Brain pericyte (primary cell): Measurements from ENCODE around the gene EGFL7.

Source experiments
- DNase-seq: peaks from one replicate; pipeline ENCODE4 v3.0.0-alpha.2; 2012; ENCODE audit warnings: low read depth, low spot score

The EGFL7 gene

DNA sequence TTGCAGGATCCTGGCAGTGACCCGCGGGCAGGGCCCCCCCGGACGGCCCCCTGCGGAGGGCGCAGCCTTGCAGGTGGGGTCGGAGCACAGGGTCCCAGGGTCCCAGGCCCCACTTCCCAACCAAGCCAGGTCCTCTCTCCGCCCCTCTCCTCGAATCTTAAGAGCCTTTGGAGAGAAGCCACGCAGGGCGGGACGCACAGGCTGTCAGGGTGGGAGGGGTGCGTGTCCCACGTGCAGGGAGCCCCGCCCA is 18.4 kb upstream of the EGFL7 start:
- no peak for DNase-seq

DNA sequence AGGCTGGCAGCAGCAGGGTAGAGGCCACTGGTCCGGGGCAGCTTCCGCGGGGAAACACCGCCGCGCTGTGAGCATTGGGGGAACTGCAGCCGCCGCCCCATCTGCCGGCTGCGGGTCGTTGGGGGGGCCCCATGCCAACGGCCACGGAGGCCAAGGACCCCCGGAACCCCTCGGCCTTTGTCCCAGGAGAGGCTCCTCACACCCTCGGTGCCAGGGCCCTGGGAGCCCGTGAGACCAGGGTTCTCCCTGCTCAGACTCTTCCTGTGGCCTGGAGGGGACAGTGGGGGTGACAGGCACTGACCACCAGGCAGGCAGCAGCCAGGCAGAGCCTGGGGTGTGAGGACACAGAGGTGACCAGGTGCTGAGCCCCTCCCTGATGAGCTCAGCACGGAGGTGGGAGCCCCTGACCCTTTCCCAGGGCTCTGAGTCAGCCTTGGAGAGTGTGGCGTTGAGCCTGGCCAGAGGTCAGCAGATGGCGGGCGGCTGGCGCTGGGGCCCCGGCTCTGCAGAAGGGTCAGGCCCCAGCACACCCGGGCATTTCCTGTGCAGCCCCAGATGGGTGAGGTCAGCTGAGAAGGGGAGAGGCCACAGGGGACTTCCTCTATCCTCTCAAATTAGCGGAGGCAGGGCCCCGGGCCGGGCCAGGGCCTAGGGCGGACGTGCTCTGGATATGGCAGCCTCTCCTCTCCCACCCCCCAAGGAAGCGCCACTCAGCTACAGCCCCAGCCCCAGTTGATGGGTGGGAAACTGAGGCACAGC is 17.9 kb upstream of the EGFL7 start:
- DNase-seq: no peak

- DNase-seq: no peak
These were observed 17.3 kb upstream of the EGFL7 start for GRCh38 chr9:136645352-136645902.

GRCh38 chr9:136645903-136646754 is 16.6 kb upstream of the EGFL7 start:
- no peak for DNase-seq

DNA sequence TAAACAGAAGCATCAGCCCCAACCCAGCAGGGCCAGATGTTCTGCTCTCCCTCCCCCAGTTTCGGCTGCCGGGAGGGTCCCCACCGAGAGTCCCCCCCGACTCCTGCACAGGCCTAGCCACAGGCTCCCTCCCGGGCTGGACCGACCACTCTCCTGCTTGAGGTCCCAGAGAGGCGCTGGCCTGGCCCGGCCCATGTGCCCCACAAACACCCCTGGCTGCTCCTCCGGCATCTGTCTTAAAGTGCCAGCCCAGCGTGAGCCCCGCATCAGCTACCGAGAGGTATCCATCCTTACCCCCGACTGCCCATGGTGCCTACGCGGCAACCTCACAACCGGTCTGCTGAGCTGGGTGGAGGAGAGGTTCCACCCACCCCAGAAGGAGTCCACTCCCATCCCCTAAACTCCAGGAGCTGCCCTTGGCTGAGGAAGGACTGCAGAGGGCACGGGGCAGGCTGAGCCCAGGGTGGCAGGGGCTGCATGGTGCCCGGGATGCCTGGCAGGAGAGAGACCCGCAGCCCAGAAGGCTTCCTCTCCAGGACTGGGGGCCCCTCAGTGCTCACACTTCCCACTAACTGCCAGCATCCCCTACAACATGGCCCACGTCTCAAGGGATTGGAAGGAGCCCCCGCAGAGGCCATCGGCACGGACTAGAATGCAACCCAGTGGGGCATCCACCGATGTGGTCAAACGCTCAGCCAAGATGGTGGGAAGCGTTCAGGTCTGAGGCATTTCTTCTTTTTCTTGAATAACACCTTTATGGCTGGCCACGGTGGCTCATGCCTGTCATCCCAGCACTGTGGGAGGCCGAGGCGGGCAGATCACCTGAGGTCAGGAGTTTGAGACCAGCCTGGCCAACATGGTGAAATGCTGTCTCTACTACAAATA is 15.6 kb upstream of the EGFL7 start:
- no peak for DNase-seq

DNA sequence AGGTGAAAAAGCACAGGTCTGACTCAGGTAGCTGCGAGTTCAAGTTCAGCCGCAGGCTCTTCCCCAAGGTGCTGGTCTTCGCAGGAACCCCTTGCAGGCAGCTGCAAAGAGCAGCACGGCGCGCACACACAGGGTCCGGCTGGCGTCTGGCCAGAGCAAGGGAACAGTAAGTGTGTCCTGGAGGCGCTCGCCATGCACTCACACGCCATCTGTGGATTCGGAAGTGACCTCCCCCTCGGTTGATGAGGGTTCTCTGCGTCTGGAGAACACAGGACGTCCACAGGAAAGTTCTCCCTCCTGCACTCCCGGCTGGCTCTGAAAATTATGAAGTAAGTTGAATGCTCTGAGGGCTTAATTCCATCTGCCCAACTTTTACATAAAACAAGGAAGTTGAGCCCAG is 14.0 kb upstream of the EGFL7 start:
- no peak for DNase-seq

DNA sequence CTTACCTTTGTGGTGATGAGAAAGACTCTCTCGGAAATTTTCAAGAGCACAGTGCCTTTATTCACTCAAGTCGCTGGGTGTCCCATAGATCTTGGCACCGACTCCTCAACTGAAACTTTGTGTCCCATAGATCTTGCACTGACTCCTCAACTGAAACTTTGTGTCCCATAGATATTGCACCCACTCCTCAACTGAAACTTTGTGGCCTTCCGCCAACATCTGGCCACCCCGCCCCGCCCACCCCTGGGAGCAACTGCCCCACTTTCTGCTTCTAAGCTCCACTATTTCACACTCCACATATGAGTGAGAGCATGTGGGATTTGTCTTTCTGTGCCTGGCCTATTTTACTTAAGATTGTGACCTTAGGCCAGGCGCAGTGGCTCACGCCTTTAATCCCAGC is 12.7 kb upstream of the EGFL7 start:
- DNase-seq: no peak

- no peak for DNase-seq
These were observed 12.1 kb upstream of the EGFL7 start for GRCh38 chr9:136650648-136651047.

DNA sequence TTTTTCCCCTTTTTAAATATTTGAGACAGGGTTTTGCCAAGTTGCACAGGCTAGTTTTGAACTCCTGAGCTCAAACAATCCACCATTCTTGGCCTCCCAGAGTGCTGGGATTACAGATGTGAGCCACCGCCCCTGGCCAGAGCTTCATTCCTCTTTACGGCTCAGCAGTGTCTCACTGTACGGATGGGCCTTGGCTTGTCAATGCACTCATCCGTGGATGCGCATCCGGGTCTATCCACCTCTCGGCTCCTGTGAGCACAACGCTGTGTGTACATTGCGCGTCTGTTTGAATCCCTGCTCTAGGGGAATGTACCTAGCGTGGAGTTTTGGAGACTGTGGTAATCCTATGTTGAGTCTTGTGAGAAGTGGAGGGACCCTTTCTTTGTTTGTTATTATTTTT is 10.9 kb upstream of the EGFL7 start:
- DNase-seq: no peak

- no peak for DNase-seq
These were observed 9.2 kb upstream of the EGFL7 start for GRCh38 chr9:136653323-136654079.

DNA sequence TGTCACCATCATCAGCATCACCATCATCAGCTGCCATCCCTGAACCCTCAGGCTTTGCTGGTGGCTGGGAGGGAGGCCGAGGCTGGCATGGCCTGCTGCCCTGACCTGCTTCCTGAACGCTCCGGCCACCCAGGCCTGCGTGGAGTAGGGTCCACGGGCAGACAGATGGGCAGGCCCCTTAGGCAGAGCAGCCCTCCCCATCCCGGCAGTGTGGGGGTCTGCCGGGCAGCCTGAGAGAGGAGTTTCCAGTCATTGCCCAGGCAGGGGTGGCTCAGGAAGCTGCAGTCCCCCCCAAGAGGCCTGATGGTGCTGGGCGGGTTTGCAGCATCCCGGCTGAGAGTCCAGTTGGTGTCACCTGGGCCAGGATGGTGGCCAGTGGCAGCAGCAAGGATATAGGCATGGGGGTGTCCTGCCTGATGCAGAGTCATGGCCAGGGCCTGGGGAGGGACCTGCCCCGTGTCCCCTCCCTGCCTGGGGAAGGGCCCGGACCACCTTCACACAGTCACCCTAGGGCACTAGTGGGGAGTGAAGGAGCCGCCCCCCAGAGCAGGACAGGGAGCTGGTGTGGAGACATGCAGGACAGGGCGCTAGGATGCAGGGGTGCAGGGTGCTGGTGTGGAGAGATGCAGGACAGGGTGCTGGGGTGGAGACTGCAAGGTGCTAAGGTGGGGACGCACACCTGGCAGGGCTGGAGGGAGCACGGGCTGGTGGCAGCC is 7.7 kb upstream of the EGFL7 start:
- DNase-seq: no peak

GRCh38 chr9:136655536-136656182 is 7.1 kb upstream of the EGFL7 start:
- no peak for DNase-seq

DNA sequence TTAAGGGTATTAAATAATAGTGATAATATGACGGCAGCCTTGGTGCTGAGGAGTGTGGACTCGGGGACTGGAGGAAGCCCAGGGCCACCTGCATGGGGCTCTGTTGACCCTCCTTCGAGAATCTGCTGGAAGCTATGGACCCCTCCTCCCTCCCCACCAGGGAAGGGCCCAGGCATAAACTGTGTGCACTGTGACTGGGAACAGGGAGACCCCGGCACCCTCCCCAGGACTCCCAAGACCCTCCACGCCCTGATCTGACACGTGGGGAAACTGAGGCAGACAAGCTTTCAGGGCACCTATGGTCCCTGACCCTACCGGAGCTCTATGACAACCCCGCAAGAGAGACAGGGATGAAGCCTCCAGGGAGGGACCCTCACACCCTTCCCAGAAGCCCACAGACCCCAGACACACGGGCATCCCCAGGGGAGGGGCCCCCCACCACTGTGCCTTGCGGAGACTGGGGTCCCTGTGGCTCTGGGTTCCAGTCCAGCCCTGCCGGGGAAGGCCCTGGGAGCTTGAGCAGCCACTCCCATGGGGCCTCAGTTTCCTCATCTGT is 6.5 kb upstream of the EGFL7 start:
- DNase-seq: no peak

DNA sequence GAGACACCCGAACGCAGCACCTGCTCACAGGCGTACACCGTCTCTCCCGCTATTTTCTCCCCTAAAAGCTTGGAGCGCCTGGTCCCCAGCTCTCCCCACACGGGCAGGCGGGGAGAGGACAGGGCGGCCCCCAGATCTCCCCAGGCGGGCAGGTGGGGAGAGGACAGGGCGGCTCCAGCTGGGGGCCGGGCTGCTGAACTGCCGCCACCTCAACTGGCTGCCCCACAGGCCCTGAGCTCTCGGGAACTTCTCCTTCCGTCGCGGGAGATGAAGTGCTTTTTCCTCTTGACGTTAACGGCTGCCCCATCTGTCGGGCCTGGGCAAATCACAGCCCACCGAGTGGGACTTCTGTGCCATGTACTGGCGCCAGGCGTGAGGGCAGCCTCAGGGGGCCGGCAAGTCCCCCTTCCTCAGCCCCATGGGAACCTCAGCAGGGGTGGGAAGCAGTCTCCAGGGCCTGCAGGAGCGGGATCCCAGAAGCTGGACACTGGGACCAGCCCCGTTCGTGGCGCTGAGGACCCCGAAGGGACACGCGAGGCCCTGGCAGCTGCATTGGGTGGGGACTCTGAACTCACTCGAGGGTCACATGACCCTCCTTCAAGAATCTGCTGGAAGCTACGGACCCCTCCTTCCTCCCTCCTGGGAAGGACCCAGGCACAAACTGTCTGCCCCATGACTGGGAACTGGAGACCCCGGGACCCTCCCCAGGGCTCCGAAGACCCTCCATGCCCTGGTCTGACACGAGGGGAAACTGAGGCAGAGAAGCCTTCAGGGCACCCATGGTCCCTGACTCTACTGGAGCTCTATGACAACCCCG is 5.7 kb upstream of the EGFL7 start:
- no peak for DNase-seq

GRCh38 chr9:136657974-136658848 is 4.5 kb upstream of the EGFL7 start:
- DNase-seq: no peak

DNA sequence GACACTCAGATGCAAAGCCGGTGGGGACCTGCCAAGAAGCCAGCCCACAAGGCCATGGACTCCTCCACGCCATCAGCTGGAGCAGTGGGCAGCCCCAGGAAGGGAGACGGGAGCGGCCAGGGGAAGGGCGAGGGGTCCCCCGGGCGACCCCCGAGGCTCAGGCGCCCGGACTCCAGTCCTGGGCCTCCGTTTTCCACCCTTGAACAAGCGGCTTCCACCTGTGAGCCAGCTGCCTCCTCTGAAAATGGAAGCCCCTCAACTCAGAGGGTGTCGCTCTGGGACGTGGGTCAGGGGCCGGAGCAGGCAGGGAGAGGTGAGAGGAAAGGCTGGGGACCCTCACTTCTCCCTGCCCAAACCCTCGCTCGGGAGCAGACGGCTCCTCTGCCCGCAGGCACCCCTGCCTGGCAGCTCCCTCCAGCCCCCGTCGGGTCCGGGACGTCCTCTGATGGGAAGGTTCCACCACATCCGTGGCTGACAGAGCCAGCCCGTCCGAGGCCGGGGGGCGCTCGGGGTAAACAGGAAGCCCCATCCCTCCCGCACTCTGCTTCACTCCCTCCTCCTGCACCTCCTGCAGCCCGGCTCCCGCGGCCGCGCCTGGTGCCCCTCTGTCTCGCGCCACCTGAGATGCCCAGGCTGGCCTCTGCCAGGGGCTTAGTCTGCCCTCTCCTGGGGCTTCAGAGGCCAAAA is 3.7 kb upstream of the EGFL7 start:
- DNase-seq: no peak
